Astrocyte (in vitro differentiated cells and primary cell): Measurements from ENCODE around the gene HOMER3. TPM values are rescaled to one million over a fixed set of nuclear protein-coding genes. Genes with fewer than 3 reads are reported as not detected.

Experiments used
- DNase-seq: peaks from one replicate; pipeline ENCODE4 v3.0.0-alpha.2; 2010; ENCODE audit warnings: low read depth
- FAIRE-seq: peaks from 2 replicates; lab custom pipeline; 2011; peaks lifted over from hg19 to GRCh38; lab: Jason Lieb, UNC
- H2AFZ ChIP-seq: 2 replicates; pipeline ENCODE4 v1.6.0; 2012; ENCODE audit warnings: low read depth, low read length, inconsistent platforms
- H3K27ac ChIP-seq: 2 replicates; pipeline ENCODE4 v1.5.1; 2011; ENCODE audit warnings: low read depth, low read length, inconsistent platforms
- H3K27me3 ChIP-seq: 2 replicates; pipeline ENCODE4 v1.6.0; 2011; ENCODE audit warnings: low read length, inconsistent platforms; ENCODE audit not compliant: insufficient read depth
- H3K36me3 ChIP-seq: 2 replicates; pipeline ENCODE4 v1.5.1; 2011; ENCODE audit warnings: low read length, inconsistent platforms; ENCODE audit not compliant: insufficient read depth
- H3K4me1 ChIP-seq: 2 replicates; pipeline ENCODE4 v1.5.1; 2011; ENCODE audit warnings: low read length, inconsistent platforms; ENCODE audit not compliant: insufficient read depth
- H3K4me2 ChIP-seq: 2 replicates; pipeline ENCODE4 v1.6.0; 2012; ENCODE audit warnings: low read length, inconsistent platforms
- H3K4me3 ChIP-seq: 2 replicates; pipeline ENCODE4 v1.5.1; 2011; ENCODE audit warnings: low read depth, mild to moderate bottlenecking, low read length, inconsistent platforms; ENCODE audit not compliant: insufficient read depth
- H3K79me2 ChIP-seq: 2 replicates; pipeline ENCODE4 v1.6.0; 2012; ENCODE audit warnings: mild to moderate bottlenecking, low read length, inconsistent platforms; ENCODE audit not compliant: insufficient read depth
- H3K9ac ChIP-seq: 2 replicates; pipeline ENCODE4 v1.6.0; 2012; ENCODE audit warnings: mild to moderate bottlenecking, low read length, inconsistent platforms
- H3K9me3 ChIP-seq: 2 replicates; pipeline ENCODE4 v1.5.1; 2012; ENCODE audit warnings: low read depth, mild to moderate bottlenecking, low read length, inconsistent platforms; ENCODE audit not compliant: insufficient read depth
- H4K20me1 ChIP-seq: 2 replicates; pipeline ENCODE4 v1.6.0; 2012; ENCODE audit warnings: low read length, inconsistent platforms; ENCODE audit not compliant: insufficient read depth
- H3K27ac Mint-ChIP-seq: one replicate; pipeline ENCODE4 v1.8.0; 2021; ENCODE audit warnings: mild to moderate bottlenecking, mixed read lengths; ENCODE audit not compliant: unreplicated experiment
- H3K27me3 Mint-ChIP-seq: one replicate; pipeline ENCODE4 v1.8.0; 2021; ENCODE audit warnings: low read depth, mixed read lengths; ENCODE audit not compliant: unreplicated experiment
- H3K36me3 Mint-ChIP-seq: one replicate; pipeline ENCODE4 v1.8.0; 2021; ENCODE audit warnings: low read depth, mixed read lengths; ENCODE audit not compliant: unreplicated experiment
- H3K4me1 Mint-ChIP-seq: one replicate; pipeline ENCODE4 v1.8.0; 2021; ENCODE audit warnings: low read depth, mixed read lengths; ENCODE audit not compliant: unreplicated experiment
- H3K4me3 Mint-ChIP-seq: one replicate; pipeline ENCODE4 v1.8.0; 2021; ENCODE audit warnings: mild to moderate bottlenecking, moderate library complexity, mixed read lengths; ENCODE audit not compliant: unreplicated experiment
- H3K9me3 Mint-ChIP-seq: one replicate; pipeline ENCODE4 v1.8.0; 2021; ENCODE audit warnings: mild to moderate bottlenecking, mixed read lengths; ENCODE audit not compliant: unreplicated experiment
- CTCF ChIP-seq: IDR thresholded peaks from 2 replicates; pipeline ENCODE4 v1.5.1; 2011; ENCODE audit warnings: low read depth, mild to moderate bottlenecking, inconsistent platforms, low read length, moderate library complexity; ENCODE audit not compliant: insufficient read depth
- EZH2 ChIP-seq: IDR thresholded peaks from 2 replicates; pipeline ENCODE4 v1.6.1; 2012; ENCODE audit warnings: mild to moderate bottlenecking, low read length, inconsistent platforms; ENCODE audit not compliant: insufficient read depth
- total RNA-seq: library from RNA; stranded (reverse); gene quantifications from 2 replicates; pipeline ENCODE4 v1.2.1, GENCODE V29; 2021

The HOMER3 gene
- total RNA-seq, 1 donor from 2014 or later: 41.9 TPM

- Histone ChIP-seq H3K27ac (no peak overlapping the region), H3K27me3 (no peaks in the 10 kb centered on the region), H3K4me2 (no peak overlapping the region), H3K9ac (no peak overlapping the region), H3K9me3 (no peaks in the 10 kb centered on the region), H3K79me2 (peaks cover 10% of the 10 kb centered on the region), H3K36me3 (peaks cover 9% of the 10 kb centered on the region), H2AFZ (no peak overlapping the region), H3K4me3 (no peak overlapping the region), H4K20me1 (peaks cover 69% of the 10 kb centered on the region), H3K4me1 (no peaks in the 10 kb centered on the region)
- DNase-seq (no peak), FAIRE-seq (no peak)
- H3K4me3 Mint-ChIP-seq: no peak overlapping the region
- TF ChIP-seq EZH2: no peak
- no peak for TF ChIP-seq CTCF
- H3K4me1 Mint-ChIP-seq: no peaks in the 10 kb centered on the region
- H3K27ac Mint-ChIP-seq: no peak overlapping the region
- H3K9me3 Mint-ChIP-seq: no peaks in the 10 kb centered on the region
- no peaks in the 10 kb centered on the region for H3K36me3 Mint-ChIP-seq
- H3K27me3 Mint-ChIP-seq: no peaks in the 10 kb centered on the region
Measured at GRCh38 chr19:18906605-18907519, 34.2 kb downstream of the HOMER3 start.

- Mint-ChIP-seq H3K4me1 (no peaks in the 10 kb centered on the region), H3K36me3 (peaks cover 5% of the 10 kb centered on the region), H3K27me3 (no peaks in the 10 kb centered on the region), H3K4me3 (no peak overlapping the region), H3K9me3 (no peaks in the 10 kb centered on the region), H3K27ac (no peak overlapping the region)
- no peaks in the 10 kb centered on the region for H3K9me3 ChIP-seq
- no peak overlapping the region for H3K9ac ChIP-seq
- no peaks in the 10 kb centered on the region for H3K4me1 ChIP-seq
- no peak overlapping the region for H3K4me2 ChIP-seq
- H3K79me2 ChIP-seq: peaks cover 4% of the 10 kb centered on the region
- TF ChIP-seq CTCF (no peak), EZH2 (no peak)
- no peak for FAIRE-seq
- no peak overlapping the region for H2AFZ ChIP-seq
- no peak overlapping the region for H3K4me3 ChIP-seq
- H3K27ac ChIP-seq: no peak overlapping the region
- no peak for DNase-seq
- peaks cover 7% of the 10 kb centered on the region for H3K36me3 ChIP-seq
- H4K20me1 ChIP-seq: peaks cover 67% of the 10 kb centered on the region
- H3K27me3 ChIP-seq: no peaks in the 10 kb centered on the region
Measured at GRCh38 chr19:18905513-18906236, 35.3 kb downstream of the HOMER3 start.
